Activated CD8-positive, alpha-beta memory T cell treated with anti-CD3 and anti-CD28 coated beads, Interleukin-2, amount 10 ng/mL, durations not matched to agents 7 days and 5 days (primary cell): ENCODE data around the gene PPM1E. TPM values are rescaled to one million over a fixed set of nuclear protein-coding genes. Genes with fewer than 3 reads are reported as not detected.
"Not testable (repeated sequence)": the region's sequence is repeated elsewhere in the genome, so short reads cannot be mapped to it uniquely, and the experiment has no call there.

ENCODE experiments used
- ATAC-seq: fragments of 150-1000 bp; cut with Tn5 transposase; one replicate; pipeline ENCODE4 v1.10.0; 2021; ENCODE audit warnings: moderate library complexity
- CTCF ChIA-PET: fragments of 350-600 bp; sonication (Branson Sonifier 250); formaldehyde crosslinking; loops from one replicate; lab custom pipeline; 2021; ENCODE audit warnings: antibody characterized with exemption; lab: Charles Lee
- DNase-seq: peaks from one replicate; pipeline ENCODE4 v3.0.0-alpha.2; 2020
- H3K27ac Mint-ChIP-seq: one replicate; pipeline ENCODE4 v1.8.0; 2021; ENCODE audit warnings: mild to moderate bottlenecking, mixed read lengths
- H3K27me3 Mint-ChIP-seq: one replicate; pipeline ENCODE4 v1.8.0; 2021; ENCODE audit warnings: mixed read lengths
- H3K36me3 Mint-ChIP-seq: one replicate; pipeline ENCODE4 v1.8.0; 2021; ENCODE audit warnings: mild to moderate bottlenecking, mixed read lengths
- H3K4me1 Mint-ChIP-seq: one replicate; pipeline ENCODE4 v1.8.0; 2021; ENCODE audit warnings: mixed read lengths
- H3K4me3 Mint-ChIP-seq: one replicate; pipeline ENCODE4 v1.8.0; 2021; ENCODE audit warnings: mild to moderate bottlenecking, moderate library complexity, mixed read lengths
- H3K9me3 Mint-ChIP-seq: one replicate; pipeline ENCODE4 v1.8.0; 2022; ENCODE audit warnings: low read depth, mixed read lengths
- total RNA-seq, 2 experiments: library from RNA; stranded (reverse); gene quantifications; one replicate each; pipeline ENCODE4 v1.2.3, GENCODE V29; 2021

The PPM1E gene
- total RNA-seq: under 1 TPM; 0.03 to 0.07 TPM

DNA sequence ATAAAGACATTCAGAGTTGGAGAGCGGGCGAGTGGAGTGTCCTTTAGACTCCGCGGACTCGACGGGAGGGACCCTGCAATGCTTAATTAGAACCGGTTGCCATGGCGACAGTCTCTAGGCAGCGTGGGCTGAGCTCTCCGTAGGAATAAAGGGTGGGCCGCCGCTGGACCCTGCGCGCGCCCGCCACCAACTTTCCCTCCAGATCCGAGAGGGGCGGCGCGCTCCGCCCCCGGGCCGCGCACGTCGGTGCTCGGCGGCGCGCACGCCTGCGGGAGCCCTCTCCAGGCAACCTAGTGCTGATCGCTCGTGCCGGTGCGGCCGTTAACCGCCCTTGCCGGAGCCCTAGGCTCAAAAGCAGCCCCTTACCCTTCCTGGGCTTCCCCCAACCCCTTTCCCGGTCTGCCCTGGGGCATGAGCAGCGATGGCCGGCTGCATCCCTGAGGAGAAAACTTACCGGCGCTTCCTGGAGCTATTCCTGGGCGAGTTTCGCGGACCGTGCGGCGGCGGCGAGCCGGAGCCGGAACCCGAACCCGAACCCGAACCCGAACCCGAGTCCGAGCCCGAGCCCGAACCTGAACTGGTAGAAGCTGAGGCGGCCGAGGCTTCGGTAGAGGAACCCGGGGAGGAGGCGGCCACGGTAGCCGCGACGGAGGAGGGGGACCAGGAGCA is at the start of gene PPM1E:
TSS of gene PPM1E (plus strand) at position 278 of the 669 bp plus-strand sequence.
- Mint-ChIP-seq H3K4me1 (peaks cover 14% of the 10 kb centered on the region), H3K27ac (no peak within 1 kb of the TSS), H3K9me3 (no peaks in the 10 kb centered on the region), H3K4me3 (peak within 1 kb of the TSS; percentile 72), H3K27me3 (peaks cover 76% of the 10 kb centered on the region), H3K36me3 (no peaks in the 10 kb centered on the region)
- ATAC-seq (peak; percentile 86), DNase-seq (peak; percentile 62)
- CTCF ChIA-PET: interaction anchor here (1.1 to 1.5 kb wide), 2 partner anchors 9 to 170 kb away, joined by 3 to 4 read pairs; no protein-coding TSS in a partner anchor

GRCh38 chr17:58706351-58707140 is 49.1 kb upstream of the PPM1E start:
- H3K27ac Mint-ChIP-seq: peak overlapping the region; percentile 68
- CTCF ChIA-PET: interaction anchor here (0.9 to 2.2 kb wide), 2 partner anchors 9 to 299 kb away, joined by 5 to 9 read pairs; no protein-coding TSS in a partner anchor
- no peaks in the 10 kb centered on the region for H3K27me3 Mint-ChIP-seq
- H3K36me3 Mint-ChIP-seq: peaks cover 46% of the 10 kb centered on the region
- H3K9me3 Mint-ChIP-seq: no peaks in the 10 kb centered on the region
- DNase-seq (peak; percentile 42), ATAC-seq (peak; percentile 53)
- peak overlapping the region; percentile 6 for H3K4me3 Mint-ChIP-seq
- peaks cover 54% of the 10 kb centered on the region for H3K4me1 Mint-ChIP-seq

DNA sequence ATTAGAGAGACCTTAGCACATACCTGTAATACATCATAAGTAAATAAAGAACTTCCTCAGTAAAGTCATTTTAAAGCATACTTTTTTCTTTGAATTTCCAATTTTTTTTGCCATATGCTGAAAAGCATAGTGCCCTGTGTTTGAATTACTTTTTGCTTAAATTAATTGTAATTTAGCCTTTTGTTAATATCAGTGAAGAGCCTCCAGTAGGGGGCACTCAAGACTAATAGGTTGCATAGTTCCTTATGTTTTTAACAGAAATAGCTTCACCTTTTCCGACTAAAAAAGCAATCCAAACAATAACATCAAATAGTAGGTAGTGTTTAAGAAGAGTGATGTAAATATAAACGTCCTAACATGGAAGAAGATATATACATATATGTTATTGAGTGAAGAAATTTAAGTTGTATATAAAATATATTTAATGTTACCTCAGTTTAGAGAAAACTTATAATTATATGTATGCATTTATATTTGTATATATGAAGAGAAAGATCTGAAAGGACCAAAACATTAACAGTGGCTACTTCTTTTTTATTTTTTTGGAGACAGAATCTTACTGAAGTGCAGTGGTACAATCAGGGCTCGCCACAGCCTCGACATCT is 44.6 kb upstream of the PPM1E start:
- CTCF ChIA-PET: interaction anchor here (0.7 to 2.2 kb wide), 12 partner anchors 11 to 303 kb away, joined by 3 to 24 read pairs (median 3); no protein-coding TSS in a partner anchor
- ATAC-seq (no peak), DNase-seq (no peak)
- Mint-ChIP-seq H3K27ac (no peak overlapping the region), H3K9me3 (no peaks in the 10 kb centered on the region), H3K4me1 (peaks cover 20% of the 10 kb centered on the region), H3K4me3 (no peak overlapping the region), H3K27me3 (no peaks in the 10 kb centered on the region), H3K36me3 (peaks cover 37% of the 10 kb centered on the region)

DNA sequence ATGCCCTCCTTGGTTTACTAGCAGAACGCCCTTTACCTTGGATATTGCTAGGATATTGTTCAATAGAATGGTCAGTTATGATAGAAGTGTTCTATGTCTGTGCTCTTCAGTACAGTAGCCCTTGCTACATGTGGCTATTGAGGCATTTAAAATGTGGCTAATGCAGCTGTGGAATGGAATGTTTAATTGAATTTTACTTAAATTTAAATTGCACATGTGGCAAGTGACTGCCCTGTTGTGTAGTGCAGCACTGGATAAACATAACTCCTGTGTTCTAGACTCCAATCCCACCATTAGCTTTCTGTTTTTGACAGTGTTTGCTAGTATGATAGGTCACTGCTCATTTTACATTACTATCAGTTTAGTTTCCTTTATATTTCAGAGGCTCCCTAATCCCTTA is 33.4 kb upstream of the PPM1E start:
- no peak overlapping the region for H3K27ac Mint-ChIP-seq
- ATAC-seq: no peak
- CTCF ChIA-PET: no interaction called here
- no peak for DNase-seq
- peaks cover 24% of the 10 kb centered on the region for H3K36me3 Mint-ChIP-seq
- H3K4me1 Mint-ChIP-seq: no peaks in the 10 kb centered on the region
- no peaks in the 10 kb centered on the region for H3K27me3 Mint-ChIP-seq
- H3K4me3 Mint-ChIP-seq: no peak overlapping the region
- H3K9me3 Mint-ChIP-seq: no peaks in the 10 kb centered on the region

GRCh38 chr17:58722696-58723095 is 33.0 kb upstream of the PPM1E start:
- Mint-ChIP-seq H3K36me3 (peaks cover 22% of the 10 kb centered on the region), H3K27me3 (no peaks in the 10 kb centered on the region), H3K4me1 (no peaks in the 10 kb centered on the region), H3K9me3 (no peaks in the 10 kb centered on the region), H3K27ac (no peak overlapping the region), H3K4me3 (no peak overlapping the region)
- ATAC-seq (no peak), DNase-seq (no peak)
- CTCF ChIA-PET: no interaction called here

- Mint-ChIP-seq H3K4me3 (no peak overlapping the region), H3K36me3 (peaks cover 14% of the 10 kb centered on the region), H3K4me1 (peaks cover 6% of the 10 kb centered on the region), H3K27ac (peak overlapping the region; percentile 1), H3K27me3 (no peaks in the 10 kb centered on the region), H3K9me3 (no peaks in the 10 kb centered on the region)
- CTCF ChIA-PET: interaction anchor here (1.3 kb wide), 1 partner anchor 141 kb away, joined by 3 read pairs; no protein-coding TSS in a partner anchor
- ATAC-seq (no peak), DNase-seq (no peak)
Measured at GRCh38 chr17:58728798-58729197, 26.9 kb upstream of the PPM1E start.

- CTCF ChIA-PET: no interaction called here
- no peak overlapping the region for H3K4me3 Mint-ChIP-seq
- H3K27me3 Mint-ChIP-seq: no peaks in the 10 kb centered on the region
- peaks cover 8% of the 10 kb centered on the region for H3K36me3 Mint-ChIP-seq
- H3K27ac Mint-ChIP-seq: peak overlapping the region; percentile 30
- DNase-seq (no peak), ATAC-seq (no peak)
- peaks cover 6% of the 10 kb centered on the region for H3K4me1 Mint-ChIP-seq
- no peaks in the 10 kb centered on the region for H3K9me3 Mint-ChIP-seq
Measured at GRCh38 chr17:58730937-58731336, 24.7 kb upstream of the PPM1E start.

- no peak overlapping the region for H3K4me3 Mint-ChIP-seq
Measured at GRCh38 chr17:58734040-58734439, 21.6 kb upstream of the PPM1E start.

DNA sequence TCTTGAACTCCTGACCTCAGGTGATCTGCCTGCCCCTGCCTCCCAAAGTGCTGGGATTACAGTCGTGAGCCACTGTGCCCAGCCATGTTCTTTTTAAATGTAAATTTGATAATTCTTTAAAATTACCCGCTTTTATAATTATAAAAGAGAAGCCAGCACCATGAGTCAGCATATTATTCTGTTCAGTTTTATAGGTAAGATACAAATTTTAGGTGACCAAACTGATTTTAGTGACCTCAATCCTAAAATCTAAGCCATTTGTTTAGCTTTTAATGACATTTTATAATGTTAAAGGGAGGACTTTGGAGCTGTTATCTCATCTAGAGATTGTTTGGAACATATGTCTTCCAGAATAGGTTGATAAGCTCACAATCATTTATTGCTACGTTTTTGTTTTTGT is 20.8 kb upstream of the PPM1E start:
- no peak for DNase-seq
- H3K27ac Mint-ChIP-seq: no peak overlapping the region
- H3K4me1 Mint-ChIP-seq: peaks cover 2% of the 10 kb centered on the region
- CTCF ChIA-PET: no interaction called here
- H3K4me3 Mint-ChIP-seq: no peak overlapping the region
- peaks cover 3% of the 10 kb centered on the region for H3K36me3 Mint-ChIP-seq
- H3K9me3 Mint-ChIP-seq: no peaks in the 10 kb centered on the region
- ATAC-seq: no peak
- H3K27me3 Mint-ChIP-seq: no peaks in the 10 kb centered on the region

More at GRCh38 chr17:58734040-58734439, 21.6 kb upstream of the PPM1E start:
- CTCF ChIA-PET: interaction anchor here (1.0 kb wide), 1 partner anchor 17 kb away, joined by 3 read pairs; no protein-coding TSS in a partner anchor
- no peaks in the 10 kb centered on the region for H3K27me3 Mint-ChIP-seq
- H3K27ac Mint-ChIP-seq: no peak overlapping the region
- peaks cover 2% of the 10 kb centered on the region for H3K4me1 Mint-ChIP-seq
- DNase-seq (no peak), ATAC-seq (no peak)
- peaks cover 3% of the 10 kb centered on the region for H3K36me3 Mint-ChIP-seq
- H3K9me3 Mint-ChIP-seq: no peaks in the 10 kb centered on the region

- CTCF ChIA-PET: no interaction called here
- H3K4me3 Mint-ChIP-seq: no peak overlapping the region
- ATAC-seq (no peak), DNase-seq (no peak)
- H3K4me1 Mint-ChIP-seq: no peaks in the 10 kb centered on the region
- H3K9me3 Mint-ChIP-seq: no peaks in the 10 kb centered on the region
- no peaks in the 10 kb centered on the region for H3K36me3 Mint-ChIP-seq
- no peak overlapping the region for H3K27ac Mint-ChIP-seq
- no peaks in the 10 kb centered on the region for H3K27me3 Mint-ChIP-seq
Measured at GRCh38 chr17:58741121-58741625, 14.5 kb upstream of the PPM1E start.

GRCh38 chr17:58747674-58748073 is 8.0 kb upstream of the PPM1E start:
- Mint-ChIP-seq H3K27ac (no peak overlapping the region), H3K36me3 (no peaks in the 10 kb centered on the region), H3K4me3 (no peak overlapping the region), H3K27me3 (peaks cover 17% of the 10 kb centered on the region), H3K9me3 (no peaks in the 10 kb centered on the region), H3K4me1 (no peaks in the 10 kb centered on the region)
- ATAC-seq (no peak), DNase-seq (no peak)
- CTCF ChIA-PET: no interaction called here

- H3K4me3 Mint-ChIP-seq, H3K36me3 Mint-ChIP-seq, DNase-seq, H3K4me1 Mint-ChIP-seq, H3K9me3 Mint-ChIP-seq, H3K27ac Mint-ChIP-seq, ATAC-seq, CTCF ChIA-PET: not testable (repeated sequence)
- H3K27me3 Mint-ChIP-seq: peaks cover 33% of the 10 kb centered on the region
Measured at GRCh38 chr17:58749627-58750026, 6.0 kb upstream of the PPM1E start.

DNA sequence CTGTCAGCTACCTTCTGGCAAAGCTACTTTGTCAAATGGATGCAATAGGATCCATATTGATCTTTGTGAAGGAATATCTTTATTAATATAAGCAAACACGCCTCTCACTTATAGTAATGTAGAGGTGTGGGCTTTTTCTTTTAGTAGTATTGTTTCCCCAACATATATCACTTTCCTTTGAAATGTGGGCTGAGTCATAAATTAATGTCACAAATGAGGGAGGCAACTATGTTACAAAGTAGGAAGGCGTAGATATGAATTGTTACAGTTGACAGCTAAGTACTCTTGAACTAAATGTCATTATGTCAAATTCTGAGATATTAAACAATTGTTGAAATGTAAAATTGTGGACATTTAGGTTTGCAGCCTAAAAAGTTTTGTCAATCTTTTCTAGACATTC is 2.6 kb upstream of the PPM1E start:
- Mint-ChIP-seq H3K4me3 (no peak overlapping the region), H3K27ac (no peak overlapping the region), H3K36me3 (no peaks in the 10 kb centered on the region), H3K4me1 (peaks cover 14% of the 10 kb centered on the region), H3K27me3 (peaks cover 55% of the 10 kb centered on the region), H3K9me3 (no peaks in the 10 kb centered on the region)
- DNase-seq (no peak), ATAC-seq (no peak)
- CTCF ChIA-PET: no interaction called here
